Midbrain (tissue), 1 donor: ENCODE measurements around the gene IFT88.

Source experiments
- DNase-seq: peaks from one replicate; lab custom pipeline; 2025; lab: John Stamatoyannopoulos, UW

Gene IFT88

DNA sequence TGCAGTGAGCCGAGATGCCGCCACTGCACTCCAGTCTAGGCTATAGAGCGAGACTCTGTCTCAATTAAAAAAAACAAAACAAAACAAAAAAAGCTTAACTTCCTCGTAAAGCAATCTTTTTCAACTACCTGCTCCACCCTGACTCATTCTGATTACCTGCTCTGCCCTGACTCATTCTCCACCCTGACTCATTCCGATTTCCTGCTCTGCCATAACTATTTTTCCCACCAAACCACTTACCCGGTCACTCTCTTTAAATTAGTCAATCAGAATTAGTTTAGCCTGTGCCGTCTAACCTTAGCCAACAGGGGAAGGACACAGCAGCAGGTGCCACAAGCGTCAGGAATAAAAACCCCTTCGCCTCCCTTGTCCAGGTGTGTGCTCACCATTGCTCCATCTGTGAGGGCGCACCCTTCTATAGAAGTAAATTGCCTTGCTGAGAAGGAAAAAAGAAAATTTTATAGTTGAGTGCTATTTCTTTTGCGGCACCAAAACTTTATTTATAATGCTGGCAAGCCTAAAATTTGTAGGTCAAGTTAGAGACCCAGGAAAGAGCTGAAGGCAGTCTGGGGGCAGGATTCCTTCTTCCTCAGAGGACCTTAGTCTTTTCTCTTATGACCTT is 1.7 kb upstream of the IFT88 start:
- no peak for DNase-seq

DNA sequence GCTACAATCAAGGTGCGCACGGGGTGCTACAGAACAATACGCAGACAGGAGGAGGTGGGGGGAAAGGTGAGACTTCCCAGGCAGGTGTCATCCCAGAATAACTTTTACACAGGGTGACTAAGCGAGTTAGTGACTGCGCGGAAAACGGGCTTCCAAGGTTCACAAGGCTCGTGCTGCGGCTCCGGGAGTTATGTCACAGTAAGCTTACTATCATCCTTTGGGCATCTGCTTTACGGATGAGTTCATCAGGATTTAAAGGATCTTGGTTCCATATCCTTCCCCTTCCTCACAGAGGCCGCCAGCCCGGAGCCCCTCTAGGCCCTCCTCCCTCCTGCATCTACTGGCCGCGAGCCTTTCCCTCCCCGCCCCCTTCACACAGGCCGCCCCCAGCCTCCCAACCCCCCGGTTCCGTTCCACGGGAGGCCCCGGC is 474 bp upstream of the IFT88 start:
- DNase-seq = peak; percentile 77

DNA sequence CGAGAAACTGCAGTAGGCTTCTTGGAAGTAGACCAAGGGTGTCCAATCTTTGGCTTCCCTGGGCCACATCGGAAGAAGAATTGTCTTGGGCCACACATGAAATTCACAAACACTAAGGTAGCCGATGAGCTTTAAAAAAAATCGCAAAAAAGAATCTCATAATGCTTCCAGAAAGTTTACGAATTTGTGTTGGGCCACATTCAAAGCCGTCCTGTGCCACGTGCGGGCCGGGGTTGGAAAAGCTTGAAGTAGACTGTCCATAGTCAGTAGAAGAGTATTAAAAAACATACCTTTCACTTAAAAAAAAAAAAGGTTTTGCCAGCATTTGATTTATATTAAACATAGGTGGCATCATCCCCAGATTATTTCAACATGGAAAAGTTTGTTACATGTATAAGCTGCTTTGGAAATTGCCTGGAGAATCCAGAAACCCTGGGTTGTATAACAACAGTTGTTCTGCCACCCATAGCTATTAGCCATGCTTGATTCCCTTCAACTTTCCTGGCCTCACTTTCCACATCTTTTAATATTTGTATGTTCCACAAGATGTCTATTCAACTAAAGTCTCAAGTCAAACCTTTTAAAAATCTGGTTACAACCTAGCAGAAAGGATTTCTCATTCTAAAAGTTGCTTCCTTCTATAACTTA is 1.0 kb downstream of the IFT88 start:
- no peak for DNase-seq

GRCh38 chr13:20570517-20570916 is 3.6 kb downstream of the IFT88 start:
- no peak for DNase-seq

GRCh38 chr13:20571676-20572075 is 4.7 kb downstream of the IFT88 start:
- no peak for DNase-seq

DNA sequence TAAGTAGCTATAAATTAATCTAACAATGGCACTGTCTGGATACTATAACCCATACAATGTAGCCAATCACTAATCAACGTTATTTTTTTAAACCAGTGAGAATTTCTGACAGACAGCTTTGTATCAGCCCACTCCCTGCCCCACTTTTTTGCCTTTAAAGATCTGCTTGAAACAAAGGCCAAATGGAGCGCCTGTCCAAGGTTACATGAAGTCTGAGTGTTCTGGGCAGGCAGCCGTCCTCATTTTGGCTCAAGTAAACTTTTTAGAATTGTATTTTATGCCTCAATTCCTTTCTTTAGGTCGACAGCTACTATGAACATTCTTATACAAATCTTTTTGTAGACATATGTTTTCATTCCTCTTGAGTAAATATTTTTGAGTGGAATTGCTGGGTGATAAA is 6.2 kb downstream of the IFT88 start:
- no peak for DNase-seq

DNA sequence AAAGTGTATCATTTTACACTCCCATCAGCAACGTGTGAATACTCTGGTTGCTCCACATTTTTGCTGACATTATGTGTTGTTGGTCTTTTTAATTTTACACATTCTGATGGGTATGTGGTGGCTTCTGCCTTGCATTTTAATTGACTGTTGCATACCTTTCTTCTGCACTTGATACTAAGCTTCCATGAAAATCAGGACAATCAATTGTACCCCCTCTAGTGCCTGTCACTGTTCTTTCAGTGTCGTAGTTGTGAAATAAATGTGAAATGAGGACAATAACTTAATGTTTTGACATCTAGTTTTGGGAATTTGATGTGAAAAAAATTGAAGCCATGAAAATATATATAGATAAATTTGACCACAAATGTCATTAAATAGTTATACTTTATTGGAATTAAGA is 6.7 kb downstream of the IFT88 start:
- DNase-seq = no peak

GRCh38 chr13:20579191-20579590 is 12.2 kb downstream of the IFT88 start:
- no peak for DNase-seq

GRCh38 chr13:20580257-20580656 is 13.3 kb downstream of the IFT88 start:
- no peak for DNase-seq

DNA sequence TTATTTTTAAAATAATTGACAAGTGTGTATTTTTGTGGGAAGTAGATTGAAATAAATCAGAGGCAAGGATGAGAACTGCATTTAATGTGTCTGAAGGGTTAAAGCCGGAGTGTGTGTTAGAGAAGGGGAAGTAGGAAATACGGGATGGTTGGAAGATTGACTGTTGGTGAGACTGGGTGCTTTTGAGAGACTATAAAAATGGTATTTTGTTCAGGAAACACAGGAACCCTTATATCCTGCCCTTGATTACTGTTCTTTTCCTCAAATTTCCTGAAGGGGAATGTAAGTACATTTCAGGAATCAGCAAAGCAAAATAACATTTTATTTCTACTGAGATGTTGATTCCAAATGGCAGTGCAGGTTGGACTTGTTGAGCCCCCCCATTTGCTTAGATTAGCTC is 15.1 kb downstream of the IFT88 start:
- DNase-seq = no peak

GRCh38 chr13:20583803-20584293 is 16.9 kb downstream of the IFT88 start:
- DNase-seq = no peak

DNA sequence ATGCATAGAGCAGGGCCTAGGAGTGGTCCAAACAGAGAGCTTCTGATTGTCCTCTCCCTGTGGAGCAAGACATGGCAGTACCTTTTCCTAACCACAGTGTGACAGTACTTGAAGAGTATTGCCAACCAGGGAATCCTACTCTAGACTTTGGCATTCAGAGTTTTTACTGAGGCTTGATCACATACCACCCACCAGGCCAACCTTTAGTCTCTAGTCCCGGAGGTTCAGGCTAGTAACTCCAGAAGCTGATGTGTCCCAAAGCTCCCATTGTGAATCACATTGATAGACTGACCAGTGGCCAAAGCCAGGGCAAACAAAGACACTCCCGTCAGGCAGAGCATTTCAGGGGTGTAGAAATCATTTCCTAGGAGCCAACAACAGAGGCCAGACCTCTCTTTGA is 18.4 kb downstream of the IFT88 start:
- DNase-seq = no peak

- no peak for DNase-seq
These were observed 21.7 kb downstream of the IFT88 start for GRCh38 chr13:20588529-20589110.

DNA sequence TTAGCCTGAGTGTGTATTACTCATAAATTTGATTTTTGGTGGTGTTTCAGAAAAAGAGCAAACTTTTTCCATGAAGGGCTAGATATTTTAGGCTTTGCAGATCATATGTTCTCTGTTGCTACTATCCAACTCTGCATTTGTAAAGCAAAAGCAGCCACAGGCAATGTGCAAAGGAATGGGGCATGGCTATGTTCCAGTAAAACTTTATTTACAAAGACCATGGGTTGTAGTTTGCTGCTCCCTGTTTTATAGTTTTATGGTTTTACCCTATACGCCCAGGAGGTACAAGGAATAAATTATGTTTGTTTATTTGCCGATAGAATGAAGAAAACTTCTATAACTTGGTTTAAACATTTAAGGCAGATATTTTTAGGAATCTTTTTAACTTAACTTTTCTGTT is 23.6 kb downstream of the IFT88 start:
- DNase-seq = no peak

DNA sequence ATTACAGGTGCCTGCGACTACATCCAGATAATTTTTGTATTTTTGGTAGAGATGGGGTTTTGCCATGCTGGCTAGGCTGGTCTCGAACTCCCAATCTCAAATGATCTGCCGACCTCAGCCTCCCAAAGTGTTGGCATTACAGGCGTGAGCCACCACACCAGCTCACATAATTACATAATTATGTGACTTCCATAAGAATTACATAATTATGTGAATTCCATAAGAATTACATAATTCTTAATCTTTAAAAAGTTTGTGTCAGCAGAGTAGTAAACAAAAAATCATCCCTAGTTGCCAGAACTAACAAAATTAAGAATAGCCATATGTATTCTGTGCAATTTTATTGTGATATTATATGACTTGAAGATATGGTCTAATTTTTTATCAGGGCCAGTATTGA is 25.6 kb downstream of the IFT88 start:
- DNase-seq = no peak

DNA sequence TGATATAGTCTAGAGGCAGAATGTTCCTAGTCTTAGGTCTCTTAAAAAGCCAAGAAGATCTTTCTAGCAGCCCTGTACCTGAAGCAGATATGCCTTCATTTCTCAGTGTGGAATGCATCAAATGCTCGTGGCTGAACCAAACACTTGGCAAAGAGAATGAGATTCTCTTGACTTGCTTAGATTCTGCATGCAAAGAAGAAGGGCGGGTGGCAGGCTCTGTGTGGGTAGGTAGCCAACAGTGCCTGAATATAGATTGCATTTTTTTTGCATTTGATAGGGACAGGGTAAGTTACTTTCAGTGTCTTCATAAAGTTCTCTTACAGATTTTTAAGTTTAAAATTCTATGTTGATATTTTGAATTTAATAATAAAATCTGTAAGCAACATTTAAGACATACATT is 27.3 kb downstream of the IFT88 start:
- no peak for DNase-seq

DNA sequence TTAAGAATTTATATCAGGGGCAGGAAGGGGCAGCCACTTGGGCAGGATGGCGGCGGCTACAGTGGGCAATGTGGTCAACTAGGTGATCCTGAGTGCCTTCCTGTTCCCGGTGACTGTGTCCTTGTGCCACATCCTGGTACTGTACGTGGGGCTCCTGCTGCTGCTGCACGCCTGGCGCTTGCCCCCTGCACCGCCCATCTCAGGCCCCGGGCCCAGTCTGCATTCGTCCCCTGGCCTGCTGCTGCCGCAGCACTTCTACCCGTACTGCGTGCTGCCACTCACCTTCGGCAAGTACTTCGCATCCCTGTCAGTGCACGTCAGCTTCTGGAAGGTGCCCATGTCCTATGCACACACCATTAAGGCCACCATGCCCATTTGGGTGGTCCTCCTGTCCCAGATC is 40.1 kb downstream of the IFT88 start:
- no peak for DNase-seq

DNA sequence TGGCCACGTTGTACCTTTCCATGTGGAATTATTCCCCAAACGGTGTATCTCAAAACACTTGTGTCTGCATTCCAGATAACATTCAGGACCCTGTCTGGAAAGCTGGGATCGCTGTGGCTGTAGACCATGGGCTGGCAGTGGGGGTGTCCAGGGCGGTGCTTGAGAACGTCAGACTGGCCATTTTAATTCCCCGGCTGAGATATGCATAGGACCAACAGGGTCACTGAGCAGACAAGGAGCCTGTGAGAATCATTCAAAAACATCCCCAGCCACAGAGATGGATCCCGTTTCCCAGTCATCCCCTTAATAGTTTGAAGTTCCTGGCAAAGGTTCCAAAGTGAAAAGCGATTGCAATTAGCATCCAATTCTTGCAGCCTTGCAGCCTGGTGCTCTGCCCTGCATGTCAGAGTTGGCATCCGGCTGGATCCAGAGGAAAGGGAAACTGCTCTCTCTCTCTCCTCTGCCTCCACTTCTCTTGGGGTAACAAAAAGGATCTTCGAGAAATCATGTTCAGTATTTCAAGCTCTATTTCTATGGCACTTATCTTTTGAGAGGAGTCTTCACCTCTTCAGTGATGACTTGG is 41.6 kb downstream of the IFT88 start:
- DNase-seq = peak; percentile 60

DNA sequence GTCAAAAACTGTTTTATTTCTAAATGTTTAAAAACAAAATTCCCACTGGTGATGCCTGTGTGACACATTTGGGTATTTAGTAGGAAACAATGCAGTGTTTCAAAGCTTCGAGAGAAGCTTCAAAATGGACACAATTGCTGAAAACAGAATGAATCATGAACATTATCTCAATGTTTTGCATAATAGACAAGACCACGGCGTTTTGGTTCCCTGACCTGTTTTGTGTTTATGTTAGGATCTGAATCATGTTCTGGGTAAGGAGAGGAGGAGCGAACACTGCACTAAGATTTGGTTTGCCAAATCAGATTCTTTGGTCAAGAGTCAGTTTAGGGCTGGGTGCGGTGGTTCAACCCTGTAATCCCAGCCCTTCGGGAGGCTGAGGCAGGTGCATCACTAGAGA is 42.2 kb downstream of the IFT88 start:
- DNase-seq = peak; percentile 56

DNA sequence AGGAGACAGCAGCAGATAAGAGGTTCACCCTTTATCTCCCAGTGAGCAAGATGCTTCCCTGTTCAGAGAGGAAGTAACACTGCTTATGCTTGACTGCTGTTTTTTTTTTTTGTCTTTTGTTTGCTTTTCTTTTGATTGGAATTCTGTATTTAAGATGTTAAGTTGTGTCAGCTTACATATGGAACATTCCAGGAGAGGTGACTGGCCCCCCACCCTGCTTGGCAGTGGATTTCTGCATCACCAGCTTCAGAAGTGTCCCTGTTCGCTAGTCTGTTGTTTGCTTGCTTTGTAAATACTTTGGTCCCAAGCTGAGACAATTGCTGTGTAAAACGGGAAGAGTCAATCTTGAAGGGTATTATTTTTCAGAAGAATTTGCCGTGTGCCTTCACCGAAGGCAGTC is 43.0 kb downstream of the IFT88 start:
- DNase-seq = no peak

- DNase-seq = no peak
These were observed 49.3 kb downstream of the IFT88 start for GRCh38 chr13:20616059-20616797.

DNA sequence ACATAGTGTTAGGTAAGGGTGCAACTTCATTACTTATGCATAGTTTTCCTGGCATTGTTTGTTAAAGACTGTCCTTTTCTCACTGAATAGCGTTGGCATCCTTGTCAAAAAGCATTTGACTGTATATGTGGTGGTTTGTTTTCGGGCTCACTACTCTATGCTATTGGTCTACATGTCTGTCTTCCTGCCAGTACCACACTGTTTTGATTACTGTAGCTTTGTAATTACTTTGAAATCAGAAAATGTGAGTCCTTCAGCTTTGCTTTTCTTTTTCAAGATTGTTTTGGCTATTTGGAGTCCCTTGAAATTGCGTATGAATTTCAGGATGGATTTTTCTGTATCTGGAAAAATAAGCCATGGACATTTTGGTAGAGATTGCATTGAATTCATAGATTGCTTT is 56.0 kb downstream of the IFT88 start:
- DNase-seq = no peak

DNA sequence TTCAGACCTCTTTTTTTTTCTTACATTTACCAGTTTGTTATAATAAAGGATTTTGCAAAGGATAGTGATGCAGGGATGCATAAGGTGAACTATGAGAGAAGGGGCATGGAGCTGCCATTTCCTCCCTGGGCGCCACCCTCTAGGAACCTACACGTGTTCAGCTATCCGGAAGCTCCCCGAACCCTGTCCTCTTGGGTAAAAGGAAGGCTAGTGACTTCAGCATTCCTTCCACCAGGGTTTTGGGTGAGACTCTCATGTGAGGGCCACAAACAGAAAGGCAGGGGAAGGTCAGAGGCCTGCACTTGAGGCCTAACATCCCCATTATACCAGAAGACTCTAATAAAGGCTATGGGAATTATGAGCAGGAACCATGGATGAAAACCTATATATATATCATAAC is 57.3 kb downstream of the IFT88 start:
- DNase-seq = no peak
